HG02588 (cell line): ENCODE measurements around the gene TBCC.

Experiments used
- ATAC-seq: cut with Tn5 transposase; IDR thresholded peaks from one replicate; pipeline ENCODE4 v1.9.1; 2021; ENCODE audit warnings: mild to moderate bottlenecking, moderate library complexity; ENCODE audit not compliant: unreplicated experiment

TBCC gene

DNA sequence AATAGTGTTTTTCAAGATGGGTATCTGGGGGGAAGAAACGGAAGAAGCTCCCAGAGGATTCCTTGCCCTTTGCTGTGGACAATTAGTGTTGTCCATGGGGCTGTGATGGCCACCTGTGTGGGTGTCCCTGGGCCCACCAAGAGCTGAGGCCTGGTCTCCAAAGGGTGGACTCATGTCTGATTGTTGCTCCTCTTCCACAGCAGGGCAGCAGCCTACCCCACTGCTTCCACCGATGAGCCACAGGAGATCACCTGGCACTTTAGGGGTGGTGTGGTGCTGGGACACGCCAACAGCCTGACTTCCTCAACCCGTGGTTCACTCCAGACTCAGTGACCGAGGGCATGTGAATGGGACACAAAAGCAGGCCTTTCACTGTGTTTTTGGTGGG, 48.6 kb downstream of the TBCC start:
- no peak for ATAC-seq

DNA sequence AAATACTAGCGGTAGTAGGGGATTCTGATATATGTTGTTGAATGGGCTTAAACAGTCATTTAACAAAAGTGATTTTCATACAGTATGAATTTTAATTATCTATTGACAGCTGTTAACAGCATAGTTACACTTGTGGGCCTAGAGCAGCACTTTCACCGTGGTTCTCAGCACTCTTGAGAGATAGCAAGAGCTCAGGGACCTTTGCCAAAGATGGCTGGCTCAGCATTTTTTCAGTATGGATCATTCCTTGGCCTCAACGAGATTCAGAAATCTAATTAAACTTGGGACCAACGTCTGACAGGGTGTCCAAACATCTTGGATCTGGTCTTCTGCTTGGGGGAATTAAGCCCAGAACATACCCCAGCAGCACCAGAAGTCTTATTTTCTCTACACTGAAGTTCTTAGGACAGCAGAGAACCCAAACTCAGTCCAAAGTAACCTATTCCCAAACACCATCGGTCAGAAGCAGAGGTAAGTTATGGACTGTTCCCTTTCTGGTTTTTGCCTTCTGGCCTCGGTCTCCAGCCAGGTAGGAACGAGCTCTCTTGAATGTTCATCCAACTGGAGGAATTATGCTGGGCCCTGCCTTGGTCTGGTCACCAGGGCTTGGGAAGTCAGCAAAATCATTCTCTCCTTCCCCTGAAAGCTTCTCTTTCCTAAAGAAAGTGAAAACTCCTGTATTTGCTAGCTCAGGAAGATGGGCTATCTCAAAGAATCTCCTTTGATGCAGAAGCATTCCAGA, 49.2 kb downstream of the TBCC start:
- ATAC-seq = no peak

DNA sequence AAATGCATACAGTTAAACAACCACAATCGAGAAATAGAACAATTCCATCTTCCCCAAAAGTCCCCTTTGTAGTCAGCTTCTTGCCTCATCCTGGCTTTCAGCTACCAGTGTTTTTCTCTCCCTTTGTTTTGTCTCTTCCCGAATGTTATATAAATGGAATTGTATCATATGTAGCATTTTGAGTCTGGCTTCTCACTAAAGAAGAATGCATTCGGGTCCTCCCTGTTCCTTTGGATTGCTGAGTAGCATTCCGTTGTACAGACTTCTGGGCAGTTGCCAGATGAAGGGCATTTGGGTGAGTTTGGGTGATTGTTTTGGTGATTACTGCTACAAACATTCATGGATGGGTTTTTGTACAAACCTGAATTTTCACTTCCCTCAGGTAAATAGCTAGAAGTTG, 51.3 kb downstream of the TBCC start:
- ATAC-seq = no peak
